Measurements from ENCODE around the gene UBE4A.

UBE4A gene

DNA sequence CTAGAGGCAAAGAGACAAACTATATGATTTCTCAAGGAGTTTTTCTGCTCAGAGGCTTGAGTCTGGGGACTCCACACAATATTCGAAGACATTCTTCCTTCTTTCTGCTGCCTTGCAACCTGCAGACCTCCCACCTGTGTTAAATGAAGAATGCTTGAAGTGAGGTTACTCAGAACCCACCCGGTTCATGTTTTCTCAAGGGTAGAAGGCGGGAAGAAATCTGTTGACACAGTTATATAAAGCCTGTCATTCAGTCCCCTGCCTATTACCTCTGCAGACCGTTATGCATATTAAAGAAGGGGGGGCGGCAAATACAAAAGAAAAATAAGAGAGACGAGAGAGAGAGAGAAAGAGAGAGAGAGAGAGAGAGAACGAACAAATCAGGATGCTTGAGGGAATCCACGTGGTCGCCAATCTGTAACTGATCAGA lies 74.7 kb downstream of the UBE4A start:
- TF ChIP-seq, protein P1, sequence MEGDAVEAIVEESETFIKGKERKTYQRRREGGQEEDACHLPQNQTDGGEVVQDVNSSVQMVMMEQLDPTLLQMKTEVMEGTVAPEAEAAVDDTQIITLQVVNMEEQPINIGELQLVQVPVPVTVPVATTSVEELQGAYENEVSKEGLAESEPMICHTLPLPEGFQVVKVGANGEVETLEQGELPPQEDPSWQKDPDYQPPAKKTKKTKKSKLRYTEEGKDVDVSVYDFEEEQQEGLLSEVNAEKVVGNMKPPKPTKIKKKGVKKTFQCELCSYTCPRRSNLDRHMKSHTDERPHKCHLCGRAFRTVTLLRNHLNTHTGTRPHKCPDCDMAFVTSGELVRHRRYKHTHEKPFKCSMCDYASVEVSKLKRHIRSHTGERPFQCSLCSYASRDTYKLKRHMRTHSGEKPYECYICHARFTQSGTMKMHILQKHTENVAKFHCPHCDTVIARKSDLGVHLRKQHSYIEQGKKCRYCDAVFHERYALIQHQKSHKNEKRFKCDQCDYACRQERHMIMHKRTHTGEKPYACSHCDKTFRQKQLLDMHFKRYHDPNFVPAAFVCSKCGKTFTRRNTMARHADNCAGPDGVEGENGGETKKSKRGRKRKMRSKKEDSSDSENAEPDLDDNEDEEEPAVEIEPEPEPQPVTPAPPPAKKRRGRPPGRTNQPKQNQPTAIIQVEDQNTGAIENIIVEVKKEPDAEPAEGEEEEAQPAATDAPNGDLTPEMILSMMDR (IDR thresholded peaks at IDR 0.05; ENCODE audit: control insufficient read depth, insufficient read depth, low read depth, low read length, missing control alignments), result no peak
- peak overlapping the region; percentile 42 for H3K4me3 ChIP-seq (ENCODE audit: control insufficient read depth, low read depth, low read length)
- no peak for DNase-seq (ENCODE audit: low read depth)

DNA sequence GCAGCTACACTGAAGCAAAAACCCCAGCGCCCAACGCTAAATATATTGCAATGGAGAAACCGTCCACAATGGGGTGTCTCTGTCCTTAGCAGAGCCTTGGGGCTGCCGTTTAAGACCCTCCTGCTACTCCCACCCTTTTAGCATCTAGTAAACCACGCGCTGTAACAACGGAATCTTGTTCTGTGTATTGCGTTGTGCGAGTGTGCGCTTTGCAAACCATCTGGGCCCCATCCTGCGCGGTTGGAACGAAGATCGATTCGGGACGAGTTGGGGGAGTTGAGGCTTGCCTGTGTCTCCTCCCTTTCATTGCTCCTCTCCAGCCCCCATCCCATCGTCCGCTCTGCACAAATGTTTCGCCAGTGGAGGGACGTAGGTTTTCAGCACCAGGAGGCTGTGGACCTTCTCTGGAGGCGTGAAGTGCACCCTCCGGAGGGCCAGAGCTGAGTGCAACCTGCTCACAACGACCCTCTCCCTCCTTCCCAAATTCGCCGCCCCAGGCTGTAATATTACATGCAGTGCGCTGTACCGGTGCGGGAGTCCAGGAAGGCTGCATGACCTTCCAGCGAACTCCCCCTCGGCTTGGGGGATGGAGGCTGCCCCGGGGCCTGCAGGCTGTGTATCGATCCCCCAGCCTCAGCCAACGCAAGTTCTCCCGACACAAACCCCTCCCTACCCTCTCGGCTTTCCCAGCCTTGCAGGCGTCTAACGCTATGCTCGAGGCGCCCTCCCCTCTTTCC lies 75.3 kb downstream of the UBE4A start:
- H3K4me3 ChIP-seq (ENCODE audit: control insufficient read depth, low read depth, low read length), result peak overlapping the region; percentile 42
- TF ChIP-seq, protein P1 (IDR thresholded peaks at IDR 0.05; ENCODE audit: control insufficient read depth, insufficient read depth, low read depth, low read length, missing control alignments), result no peak
- no peak for DNase-seq (ENCODE audit: low read depth)

DNA sequence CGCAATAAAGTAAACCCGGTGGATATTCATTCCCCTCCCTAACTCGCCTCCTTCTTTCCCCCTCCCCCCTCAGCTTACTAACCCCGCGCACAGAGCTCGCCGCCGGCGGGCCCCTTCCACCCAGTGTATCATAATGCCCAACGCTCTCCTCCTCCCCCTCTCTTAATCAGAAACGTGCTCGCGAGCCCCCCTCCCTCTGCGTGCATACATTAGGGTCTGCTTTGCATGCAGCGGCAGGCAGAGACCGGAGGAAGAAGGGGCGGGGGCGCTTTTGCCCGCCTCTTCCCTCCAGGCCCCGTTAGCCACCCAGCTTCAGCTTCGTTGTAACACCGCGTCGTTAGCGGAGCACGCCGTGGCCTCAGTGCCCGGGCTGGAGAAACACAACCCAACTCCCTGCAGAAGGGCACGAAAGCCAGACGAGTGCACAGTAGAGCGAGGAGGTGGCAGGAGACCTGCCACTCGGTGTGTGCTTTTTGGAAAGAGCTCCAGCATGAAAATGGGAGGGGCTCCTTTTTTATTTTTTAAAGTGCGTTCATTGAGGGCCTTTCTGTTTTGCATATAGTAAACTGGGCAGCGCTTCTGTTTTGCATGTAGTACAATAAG lies 76.0 kb downstream of the UBE4A start:
- TF ChIP-seq, protein P1 (IDR thresholded peaks at IDR 0.05; ENCODE audit: control insufficient read depth, insufficient read depth, low read depth, low read length, missing control alignments), result no peak
- H3K4me3 ChIP-seq (ENCODE audit: control insufficient read depth, low read depth, low read length), result peak overlapping the region; percentile 42
- DNase-seq (ENCODE audit: low read depth), result no peak

DNA sequence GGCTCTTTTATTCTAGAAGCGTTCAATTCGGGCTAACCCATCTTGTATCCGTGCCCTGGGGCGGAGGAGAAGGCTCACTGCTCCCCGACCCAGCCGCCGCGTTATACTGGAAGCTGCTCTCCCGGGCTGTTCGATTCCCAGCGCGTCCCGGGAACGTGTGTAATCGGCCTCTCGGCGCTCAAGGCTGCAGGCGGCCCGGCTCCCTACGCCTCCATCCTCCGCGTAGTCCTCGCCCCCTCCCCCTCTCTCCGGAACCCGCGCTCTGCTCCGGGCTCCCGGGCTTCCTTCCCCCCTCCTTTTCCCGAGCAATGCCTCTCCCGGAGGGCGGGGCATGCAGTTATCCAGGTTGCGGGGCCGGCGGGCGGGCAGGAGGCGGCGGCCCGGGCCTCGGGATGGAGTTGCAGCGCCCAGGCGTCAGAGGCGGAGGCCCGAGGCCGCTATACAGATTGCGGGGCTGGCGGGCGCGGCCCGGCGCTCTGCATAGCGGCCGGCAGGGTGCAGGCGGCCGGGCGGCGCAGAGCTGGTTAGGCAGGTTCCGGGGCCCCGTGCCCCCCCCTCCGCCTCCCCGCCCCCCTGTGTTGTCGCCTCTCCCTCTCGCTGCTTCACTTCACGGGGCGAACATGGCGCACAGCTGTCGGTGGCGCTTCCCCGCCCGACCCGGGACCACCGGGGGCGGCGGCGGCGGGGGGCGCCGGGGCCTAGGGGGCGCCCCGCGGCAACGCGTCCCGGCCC lies 76.7 kb downstream of the UBE4A start, which contains the start of gene KMT2A:
KMT2A (plus strand) TSS at position 600 of the 732 bp plus-strand sequence; CDS start at position 621, 21 bp downstream.
- TF ChIP-seq, protein P1 (IDR thresholded peaks at IDR 0.05; ENCODE audit: control insufficient read depth, insufficient read depth, low read depth, low read length, missing control alignments), result no peak
- peak; percentile 87 for DNase-seq (ENCODE audit: low read depth)

DNA sequence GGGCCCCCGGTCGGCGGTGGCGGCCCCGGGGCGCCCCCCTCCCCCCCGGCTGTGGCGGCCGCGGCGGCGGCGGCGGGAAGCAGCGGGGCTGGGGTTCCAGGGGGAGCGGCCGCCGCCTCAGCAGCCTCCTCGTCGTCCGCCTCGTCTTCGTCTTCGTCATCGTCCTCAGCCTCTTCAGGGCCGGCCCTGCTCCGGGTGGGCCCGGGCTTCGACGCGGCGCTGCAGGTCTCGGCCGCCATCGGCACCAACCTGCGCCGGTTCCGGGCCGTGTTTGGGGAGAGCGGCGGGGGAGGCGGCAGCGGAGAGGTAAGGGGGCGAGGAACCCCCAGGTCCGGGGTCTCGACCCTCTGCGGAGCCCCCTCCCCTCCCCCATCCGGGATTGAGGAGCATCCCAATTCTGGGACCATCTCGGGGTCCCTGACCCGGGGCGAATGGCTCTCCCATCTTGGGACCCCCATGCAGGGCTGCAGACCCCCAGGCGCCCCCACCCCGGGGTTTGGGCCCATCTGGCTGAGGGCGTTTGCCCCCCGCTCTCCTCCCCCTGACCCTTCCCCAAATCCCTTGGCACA lies 77.3 kb downstream of the UBE4A start:
- DNase-seq (ENCODE audit: low read depth), result no peak
- H3K4me3 ChIP-seq (ENCODE audit: control insufficient read depth, low read depth, low read length), result peak overlapping the region; percentile 91

More for the DNA sequence above, 76.7 kb downstream of the UBE4A start, which contains the start of gene KMT2A:
- peak within 1 kb of the TSS; percentile 91 for H3K4me3 ChIP-seq (ENCODE audit: control insufficient read depth, low read depth, low read length)

More for the DNA sequence above, 77.3 kb downstream of the UBE4A start:
- TF ChIP-seq, protein P1 (IDR thresholded peaks at IDR 0.05; ENCODE audit: control insufficient read depth, insufficient read depth, low read depth, low read length, missing control alignments), result no peak

Measured in AG09309 (cell line).